Body of pancreas (tissue), 4 donors: ENCODE results near the gene PHYHIPL.

Experiments used
- POLR2A ChIP-seq, 3 donors: fragments of 450-650 bp; IDR thresholded peaks; one replicate each; pipeline ENCODE4 v1.6.1; 2016; ENCODE audit warnings: antibody characterized with exemption in 3 of 3, mild to moderate bottlenecking in 2 of 3
- TF ChIP-seq, protein P1 (sequence below), 7 experiments: fragments of 450-650 bp in 4 of 7; fragments of 200-600 bp in 3 of 7; sonication (generic) in 3 of 7; IDR thresholded peaks; one replicate each; pipeline ENCODE4 v1.5.1; 2016 to 2019; ENCODE audit warnings: antibody characterized with exemption in 7 of 7

DNA sequence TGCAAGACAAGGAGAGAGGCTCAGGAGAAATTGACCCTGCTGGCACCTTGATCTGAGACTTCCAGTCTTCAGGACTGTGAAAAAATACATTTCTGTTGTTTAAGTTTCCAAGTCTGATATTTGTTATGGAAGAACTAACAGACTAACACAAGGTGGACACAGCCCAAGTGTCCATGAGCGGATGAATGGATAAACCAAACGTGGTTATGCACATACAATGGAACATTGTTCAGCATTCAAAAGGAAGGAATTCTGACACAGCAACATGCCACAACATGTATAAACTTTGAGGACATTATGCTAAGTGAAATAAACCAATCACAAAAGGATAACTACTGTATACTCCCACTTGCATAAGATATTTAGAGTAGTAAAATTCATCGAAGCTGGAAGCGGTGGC lies 109.4 kb downstream of the PHYHIPL start:
- TF ChIP-seq, protein P1, sequence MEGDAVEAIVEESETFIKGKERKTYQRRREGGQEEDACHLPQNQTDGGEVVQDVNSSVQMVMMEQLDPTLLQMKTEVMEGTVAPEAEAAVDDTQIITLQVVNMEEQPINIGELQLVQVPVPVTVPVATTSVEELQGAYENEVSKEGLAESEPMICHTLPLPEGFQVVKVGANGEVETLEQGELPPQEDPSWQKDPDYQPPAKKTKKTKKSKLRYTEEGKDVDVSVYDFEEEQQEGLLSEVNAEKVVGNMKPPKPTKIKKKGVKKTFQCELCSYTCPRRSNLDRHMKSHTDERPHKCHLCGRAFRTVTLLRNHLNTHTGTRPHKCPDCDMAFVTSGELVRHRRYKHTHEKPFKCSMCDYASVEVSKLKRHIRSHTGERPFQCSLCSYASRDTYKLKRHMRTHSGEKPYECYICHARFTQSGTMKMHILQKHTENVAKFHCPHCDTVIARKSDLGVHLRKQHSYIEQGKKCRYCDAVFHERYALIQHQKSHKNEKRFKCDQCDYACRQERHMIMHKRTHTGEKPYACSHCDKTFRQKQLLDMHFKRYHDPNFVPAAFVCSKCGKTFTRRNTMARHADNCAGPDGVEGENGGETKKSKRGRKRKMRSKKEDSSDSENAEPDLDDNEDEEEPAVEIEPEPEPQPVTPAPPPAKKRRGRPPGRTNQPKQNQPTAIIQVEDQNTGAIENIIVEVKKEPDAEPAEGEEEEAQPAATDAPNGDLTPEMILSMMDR (IDR thresholded peaks at IDR 0.05), result no peak
- TF ChIP-seq POLR2A (IDR thresholded peaks at IDR 0.05), result no peak
